CD8-positive, alpha-beta memory T cell (primary cell): ENCODE results near the gene SNRNP40. TPM values are rescaled to one million over a fixed set of nuclear protein-coding genes. Genes with fewer than 3 reads are reported as not detected.

ENCODE experiments used
- CTCF ChIA-PET: fragments of 350-600 bp; sonication (Branson Sonifier 250); formaldehyde crosslinking; loops from one replicate; lab custom pipeline; 2021; ENCODE audit warnings: antibody characterized with exemption; lab: Charles Lee
- POLR2A ChIA-PET: fragments of 350-600 bp; sonication (Branson Sonifier 250); formaldehyde crosslinking; loops from one replicate; lab custom pipeline; 2021; ENCODE audit warnings: antibody characterized with exemption; lab: Charles Lee
- DNase-seq, 5 donors: peaks; one replicate each; pipeline versions ENCODE4 v3.0.0 to v3.0.0-alpha.2; 2020 to 2022; ENCODE audit warnings: mixed read lengths in 1 of 5
- H3K27ac ChIP-seq: one replicate; pipeline ENCODE4 v1.7.0; 2013; ENCODE audit warnings: low read depth, mild to moderate bottlenecking, low read length, moderate library complexity
- H3K27me3 ChIP-seq: 2 replicates; pipeline ENCODE4 v1.7.0; 2013; ENCODE audit warnings: low read length, mild to moderate bottlenecking; ENCODE audit not compliant: insufficient read depth, poor library complexity, severe bottlenecking
- H3K36me3 ChIP-seq: 2 replicates; pipeline ENCODE4 v1.7.0; 2013; ENCODE audit warnings: mild to moderate bottlenecking, low read length, moderate library complexity; ENCODE audit not compliant: insufficient read depth
- H3K4me1 ChIP-seq: 2 replicates; pipeline ENCODE4 v1.7.0; 2013; ENCODE audit warnings: mild to moderate bottlenecking, low read length, moderate library complexity; ENCODE audit not compliant: insufficient read depth
- H3K4me3 ChIP-seq: 2 replicates; pipeline ENCODE4 v1.7.0; 2013; ENCODE audit warnings: mild to moderate bottlenecking, low read length
- H3K9me3 ChIP-seq: 2 replicates; pipeline ENCODE4 v1.7.0; 2013; ENCODE audit warnings: mild to moderate bottlenecking, low read length
- H3K27ac Mint-ChIP-seq, 8 donors: one replicate each; pipeline ENCODE4 v1.8.0; 2020 to 2021; ENCODE audit warnings: mixed read lengths in 8 of 8, mild to moderate bottlenecking in 6 of 8, inconsistent platforms in 3 of 8, moderate library complexity in 3 of 8
- H3K27me3 Mint-ChIP-seq, 2 donors: one replicate each; pipeline ENCODE4 v1.8.0; 2020 to 2021; ENCODE audit warnings: mixed read lengths in 2 of 2, mild to moderate bottlenecking in 1 of 2, moderate library complexity in 1 of 2
- H3K36me3 Mint-ChIP-seq, 3 donors: one replicate each; pipeline ENCODE4 v1.8.0; 2020 to 2021; ENCODE audit warnings: mixed read lengths in 3 of 3, inconsistent platforms in 1 of 3, mild to moderate bottlenecking in 1 of 3
- H3K4me1 Mint-ChIP-seq, 3 donors: one replicate each; pipeline ENCODE4 v1.8.0; 2020 to 2021; ENCODE audit warnings: mixed read lengths in 3 of 3, inconsistent platforms in 1 of 3, mild to moderate bottlenecking in 1 of 3
- H3K4me3 Mint-ChIP-seq, 7 donors: one replicate each; pipeline ENCODE4 v1.8.0; 2020 to 2021; ENCODE audit warnings: mixed read lengths in 7 of 7, mild to moderate bottlenecking in 6 of 7, moderate library complexity in 4 of 7, inconsistent platforms in 2 of 7
- H3K9me3 Mint-ChIP-seq, 5 donors: one replicate each; pipeline ENCODE4 v1.8.0; 2020 to 2022; ENCODE audit warnings: mixed read lengths in 5 of 5, mild to moderate bottlenecking in 3 of 5, moderate library complexity in 2 of 5, inconsistent platforms in 1 of 5
- polyA plus RNA-seq: library from polyadenylated mRNA; unstranded; fragments of 300-500 nt; fragmentation: Illumina TruSeq; gene quantifications from one replicate; pipeline ENCODE4 v1.2.3, GENCODE V29; 2021
- total RNA-seq, 2 experiments: library from RNA; stranded (reverse); gene quantifications; one replicate each; pipeline ENCODE4 v1.2.3, GENCODE V29; 2021

The SNRNP40 gene
- total and polyA plus RNA-seq, 3 experiments from 2014 or later, result 89.3 to 120 (median 120) TPM

- DNase-seq, result no peak
- CTCF ChIA-PET, result no interaction called here
- Histone ChIP-seq H3K27ac (no peak overlapping the region), H3K4me1 (no peaks in the 10 kb centered on the region), H3K27me3 (peaks cover 22% of the 10 kb centered on the region), H3K36me3 (no peaks in the 10 kb centered on the region), H3K4me3 (no peak overlapping the region), H3K9me3 (no peaks in the 10 kb centered on the region)
- Mint-ChIP-seq H3K4me1 (peaks cover 12 to 24% (median 15%) of the 10 kb centered on the region in 3 donors), H3K4me3 (peak overlapping the region in 6 of 7 donors; percentile 49 to 61 (median 54)), H3K27me3 (peaks cover 36 to 64% of the 10 kb centered on the region in 2 donors), H3K36me3 (no peaks in the 10 kb centered on the region), H3K9me3 (peaks cover 0 to 2% (median 0%) of the 10 kb centered on the region in 5 donors), H3K27ac (peak overlapping the region in 1 of 8 donors; percentile 22)
- POLR2A ChIA-PET, result no interaction called here
Observed at GRCh38 chr1:31238986-31239613, 57.5 kb downstream of the SNRNP40 start.

- no peaks in the 10 kb centered on the region for H3K36me3 ChIP-seq
- POLR2A ChIA-PET, result no interaction called here
- no peak overlapping the region for H3K4me3 ChIP-seq
- Mint-ChIP-seq H3K27me3 (peaks cover 36 to 67% of the 10 kb centered on the region in 2 donors), H3K36me3 (no peaks in the 10 kb centered on the region), H3K4me1 (peaks cover 12 to 24% (median 15%) of the 10 kb centered on the region in 3 donors), H3K4me3 (peak overlapping the region in 5 of 7 donors; percentile 49 to 61 (median 55)), H3K9me3 (peaks cover 0 to 2% (median 0%) of the 10 kb centered on the region in 5 donors), H3K27ac (peak overlapping the region in 1 of 8 donors; percentile 22)
- no peaks in the 10 kb centered on the region for H3K9me3 ChIP-seq
- no peaks in the 10 kb centered on the region for H3K4me1 ChIP-seq
- CTCF ChIA-PET, result no interaction called here
- peaks cover 22% of the 10 kb centered on the region for H3K27me3 ChIP-seq
- no peak for DNase-seq
- no peak overlapping the region for H3K27ac ChIP-seq
Observed at GRCh38 chr1:31238612-31238985, 58.0 kb downstream of the SNRNP40 start.

GRCh38 chr1:31234870-31235269, 61.7 kb downstream of the SNRNP40 start:
- CTCF ChIA-PET, result no interaction called here
- Mint-ChIP-seq H3K4me1 (peaks cover 4 to 14% (median 6%) of the 10 kb centered on the region in 3 donors), H3K27ac (no peak overlapping the region), H3K9me3 (no peaks in the 10 kb centered on the region), H3K4me3 (no peak overlapping the region), H3K27me3 (peaks cover 24 to 60% of the 10 kb centered on the region in 2 donors), H3K36me3 (no peaks in the 10 kb centered on the region)
- H3K36me3 ChIP-seq, result no peaks in the 10 kb centered on the region
- no peaks in the 10 kb centered on the region for H3K9me3 ChIP-seq
- H3K4me1 ChIP-seq, result no peaks in the 10 kb centered on the region
- H3K27ac ChIP-seq, result no peak overlapping the region
- no peak overlapping the region for H3K4me3 ChIP-seq
- POLR2A ChIA-PET, result no interaction called here
- H3K27me3 ChIP-seq, result peaks cover 12% of the 10 kb centered on the region
- DNase-seq, result no peak

- H3K9me3 ChIP-seq, result no peaks in the 10 kb centered on the region
- POLR2A ChIA-PET, result no interaction called here
- H3K4me3 Mint-ChIP-seq, result no peak overlapping the region
- H3K27me3 Mint-ChIP-seq, result peaks cover 23 to 60% of the 10 kb centered on the region in 2 donors
- CTCF ChIA-PET, result no interaction called here
- peaks cover 12% of the 10 kb centered on the region for H3K27me3 ChIP-seq
- H3K27ac ChIP-seq, result no peak overlapping the region
- no peaks in the 10 kb centered on the region for H3K4me1 ChIP-seq
- H3K4me3 ChIP-seq, result no peak overlapping the region
- no peaks in the 10 kb centered on the region for H3K36me3 ChIP-seq
- no peaks in the 10 kb centered on the region for H3K9me3 Mint-ChIP-seq
- DNase-seq, result no peak
- H3K36me3 Mint-ChIP-seq, result no peaks in the 10 kb centered on the region
- no peak overlapping the region for H3K27ac Mint-ChIP-seq
- H3K4me1 Mint-ChIP-seq, result peaks cover 4 to 13% (median 6%) of the 10 kb centered on the region in 3 donors
Observed at GRCh38 chr1:31234123-31234708, 62.4 kb downstream of the SNRNP40 start.

GRCh38 chr1:31232689-31233088, 63.9 kb downstream of the SNRNP40 start:
- no peaks in the 10 kb centered on the region for H3K36me3 ChIP-seq
- H3K27ac ChIP-seq, result no peak overlapping the region
- Mint-ChIP-seq H3K4me1 (no peaks in the 10 kb centered on the region), H3K36me3 (no peaks in the 10 kb centered on the region), H3K27me3 (peaks cover 14 to 44% of the 10 kb centered on the region in 2 donors), H3K27ac (no peak overlapping the region), H3K4me3 (no peak overlapping the region), H3K9me3 (no peaks in the 10 kb centered on the region)
- H3K9me3 ChIP-seq, result no peaks in the 10 kb centered on the region
- H3K4me3 ChIP-seq, result no peak overlapping the region
- ChIA-PET CTCF (no interaction called here), POLR2A (no interaction called here)
- no peaks in the 10 kb centered on the region for H3K4me1 ChIP-seq
- no peak for DNase-seq
- no peaks in the 10 kb centered on the region for H3K27me3 ChIP-seq

GRCh38 chr1:31231802-31232201, 64.8 kb downstream of the SNRNP40 start:
- Mint-ChIP-seq H3K27ac (no peak overlapping the region), H3K9me3 (no peaks in the 10 kb centered on the region), H3K4me3 (no peak overlapping the region), H3K4me1 (no peaks in the 10 kb centered on the region), H3K36me3 (no peaks in the 10 kb centered on the region), H3K27me3 (peaks cover 10 to 36% of the 10 kb centered on the region in 2 donors)
- H3K27ac ChIP-seq, result no peak overlapping the region
- no peaks in the 10 kb centered on the region for H3K4me1 ChIP-seq
- no peaks in the 10 kb centered on the region for H3K9me3 ChIP-seq
- DNase-seq, result no peak
- H3K36me3 ChIP-seq, result no peaks in the 10 kb centered on the region
- no peaks in the 10 kb centered on the region for H3K27me3 ChIP-seq
- ChIA-PET POLR2A (no interaction called here), CTCF (interaction anchor here (0.6 kb wide), 1 partner anchor 124 kb away, joined by 3 read pairs; no protein-coding TSS in a partner anchor)
- no peak overlapping the region for H3K4me3 ChIP-seq

GRCh38 chr1:31230378-31230777, 66.2 kb downstream of the SNRNP40 start:
- CTCF ChIA-PET, result no interaction called here
- POLR2A ChIA-PET, result no interaction called here
- Mint-ChIP-seq H3K27me3 (peaks cover 10 to 25% of the 10 kb centered on the region in 2 donors), H3K36me3 (no peaks in the 10 kb centered on the region), H3K9me3 (no peaks in the 10 kb centered on the region), H3K4me3 (no peak overlapping the region), H3K4me1 (no peaks in the 10 kb centered on the region), H3K27ac (no peak overlapping the region)
- DNase-seq, result no peak
- no peak overlapping the region for H3K27ac ChIP-seq
- no peaks in the 10 kb centered on the region for H3K27me3 ChIP-seq
- H3K36me3 ChIP-seq, result no peaks in the 10 kb centered on the region
- H3K4me1 ChIP-seq, result no peaks in the 10 kb centered on the region
- H3K9me3 ChIP-seq, result no peaks in the 10 kb centered on the region
- no peak overlapping the region for H3K4me3 ChIP-seq

GRCh38 chr1:31228986-31229385, 67.6 kb downstream of the SNRNP40 start:
- Mint-ChIP-seq H3K27ac (no peak overlapping the region), H3K4me3 (no peak overlapping the region), H3K4me1 (no peaks in the 10 kb centered on the region), H3K27me3 (peaks cover 4 to 18% of the 10 kb centered on the region in 2 donors), H3K36me3 (no peaks in the 10 kb centered on the region), H3K9me3 (no peaks in the 10 kb centered on the region)
- H3K4me1 ChIP-seq, result no peaks in the 10 kb centered on the region
- H3K36me3 ChIP-seq, result no peaks in the 10 kb centered on the region
- no peaks in the 10 kb centered on the region for H3K9me3 ChIP-seq
- no peaks in the 10 kb centered on the region for H3K27me3 ChIP-seq
- no peak for DNase-seq
- ChIA-PET CTCF (interaction anchor here (1.7 kb wide), 1 partner anchor 67 kb away, joined by 3 read pairs; no protein-coding TSS in a partner anchor), POLR2A (no interaction called here)
- no peak overlapping the region for H3K4me3 ChIP-seq
- no peak overlapping the region for H3K27ac ChIP-seq
